Mucosa of descending colon (tissue), 3 donors: ENCODE results near the gene APH1A. TPM values are rescaled to one million over a fixed set of nuclear protein-coding genes. Genes with fewer than 3 reads are reported as not detected.
A peak's percentile ranks its signal among the peaks of the same experiment; 100 is the strongest.
"Not testable (repeated sequence)": the region's sequence is repeated elsewhere in the genome, so short reads cannot be mapped to it uniquely, and the experiment has no call there.

Experiments used
- ATAC-seq: fragments of 200-7000 bp; cut with Tn5 transposase; one replicate; pipeline ENCODE4 v1.9.1; 2020; ENCODE audit warnings: mild to moderate bottlenecking, moderate library complexity
- DNase-seq, 3 donors: peaks; one replicate each; pipeline ENCODE4 v3.0.0-alpha.2; 2020
- H3K36me3 ChIP-seq: fragments of 200-600 bp; one replicate; pipeline ENCODE4 v1.8.0; 2021; ENCODE audit warnings: low read depth, mild to moderate bottlenecking
- H3K4me1 ChIP-seq: fragments of 200-600 bp; one replicate; pipeline ENCODE4 v1.8.0; 2021; ENCODE audit warnings: low read depth, mild to moderate bottlenecking
- H3K4me3 ChIP-seq: fragments of 200-600 bp; one replicate; pipeline ENCODE4 v1.8.0; 2021; ENCODE audit warnings: mild to moderate bottlenecking
- H3K9me3 ChIP-seq: fragments of 200-600 bp; one replicate; pipeline ENCODE4 v1.8.0; 2021; ENCODE audit warnings: mild to moderate bottlenecking
- intact Hi-C, 2 donors: fragments of 100-400 bp; cut with DNase I in 1 of 2; cut with micrococcal nuclease in 1 of 2; formaldehyde crosslinking; loops; one replicate each; pipeline versions ENCODE4 v1.11.0 to v1.11.1; 2022; cut with DNase I, micrococcal nuclease
- total RNA-seq, 3 donors: library from RNA; stranded (reverse); fragmentation: NEBNext Ultra II Directional in 2 of 3; extraction: Animal tissue kit (Norgen Biotek cat#: 25700) in 2 of 3; gene quantifications; one replicate each; pipeline versions ENCODE4 v1.2.1 to v1.2.4, GENCODE V29; 2021 to 2023
- TF ChIP-seq, protein P1 (sequence below): fragments of 200-600 bp; IDR thresholded peaks from one replicate; pipeline ENCODE4 v1.8.0; 2022; ENCODE audit warnings: antibody characterized with exemption, mild to moderate bottlenecking
- donor health status: DM: no; HTN: no; CAD: no; lungs with moderate emphysema.
- donor health status: DM: no; HTN: no; CAD: no.
- donor health status: DM: no; HTN: yes; CAD: no.

The APH1A gene
- total RNA-seq, 3 donors from 2014 or later: 128 to 212 (median 188) TPM

DNA sequence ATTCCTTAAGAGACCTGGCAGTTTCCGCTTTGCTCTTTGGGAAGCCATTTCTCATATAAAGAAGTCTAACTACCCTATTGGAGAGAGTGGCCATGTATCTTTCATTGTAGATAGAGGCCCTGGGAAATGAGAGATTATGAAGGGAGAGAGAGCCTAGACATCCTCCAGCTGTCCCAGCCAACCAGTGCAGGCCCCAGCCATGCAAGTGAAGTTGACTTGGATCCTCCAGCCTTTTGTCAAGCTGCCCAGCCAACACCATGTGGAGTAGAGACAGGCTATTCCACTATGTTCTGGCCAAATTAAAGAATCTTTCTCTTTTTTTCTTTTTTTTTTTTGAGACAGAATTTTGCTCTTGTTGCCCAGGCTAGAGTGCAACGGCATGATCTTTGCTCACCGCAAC is 25.8 kb downstream of the APH1A start:
- DNase-seq: no peak
- H3K9me3 ChIP-seq: no peaks in the 10 kb centered on the region
- H3K4me3 ChIP-seq: no peak overlapping the region
- intact Hi-C loops: no loop called here
- ATAC-seq: no peak
- H3K4me1 ChIP-seq: no peaks in the 10 kb centered on the region
- TF ChIP-seq, protein P1, sequence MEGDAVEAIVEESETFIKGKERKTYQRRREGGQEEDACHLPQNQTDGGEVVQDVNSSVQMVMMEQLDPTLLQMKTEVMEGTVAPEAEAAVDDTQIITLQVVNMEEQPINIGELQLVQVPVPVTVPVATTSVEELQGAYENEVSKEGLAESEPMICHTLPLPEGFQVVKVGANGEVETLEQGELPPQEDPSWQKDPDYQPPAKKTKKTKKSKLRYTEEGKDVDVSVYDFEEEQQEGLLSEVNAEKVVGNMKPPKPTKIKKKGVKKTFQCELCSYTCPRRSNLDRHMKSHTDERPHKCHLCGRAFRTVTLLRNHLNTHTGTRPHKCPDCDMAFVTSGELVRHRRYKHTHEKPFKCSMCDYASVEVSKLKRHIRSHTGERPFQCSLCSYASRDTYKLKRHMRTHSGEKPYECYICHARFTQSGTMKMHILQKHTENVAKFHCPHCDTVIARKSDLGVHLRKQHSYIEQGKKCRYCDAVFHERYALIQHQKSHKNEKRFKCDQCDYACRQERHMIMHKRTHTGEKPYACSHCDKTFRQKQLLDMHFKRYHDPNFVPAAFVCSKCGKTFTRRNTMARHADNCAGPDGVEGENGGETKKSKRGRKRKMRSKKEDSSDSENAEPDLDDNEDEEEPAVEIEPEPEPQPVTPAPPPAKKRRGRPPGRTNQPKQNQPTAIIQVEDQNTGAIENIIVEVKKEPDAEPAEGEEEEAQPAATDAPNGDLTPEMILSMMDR: no peak
- H3K36me3 ChIP-seq: no peaks in the 10 kb centered on the region

DNA sequence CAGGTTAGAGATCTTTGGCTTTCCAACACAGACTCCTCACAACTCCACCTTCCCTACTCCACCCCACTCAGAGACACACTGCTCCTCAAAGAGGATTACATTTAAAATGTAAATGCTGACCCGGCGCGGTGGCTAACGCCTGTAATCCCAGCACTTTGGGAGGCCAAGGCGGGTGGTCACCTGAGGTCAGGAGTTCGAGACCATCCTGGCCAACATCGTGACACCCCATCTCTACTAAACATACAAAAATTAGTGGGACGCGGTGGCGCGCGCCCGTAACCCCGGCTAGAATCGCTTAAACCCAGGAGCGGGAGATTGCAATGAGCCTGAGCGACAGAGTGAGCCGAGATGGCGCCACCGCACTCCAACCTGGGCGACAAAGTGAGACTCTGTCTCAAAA is 31.1 kb downstream of the APH1A start:
- DNase-seq (no peak), ATAC-seq (no peak)
- intact Hi-C loops: no loop called here
- peaks cover 14% of the 10 kb centered on the region for H3K4me1 ChIP-seq
- TF ChIP-seq, protein P1: no peak
- no peaks in the 10 kb centered on the region for H3K9me3 ChIP-seq
- H3K36me3 ChIP-seq: no peaks in the 10 kb centered on the region
- no peak overlapping the region for H3K4me3 ChIP-seq

DNA sequence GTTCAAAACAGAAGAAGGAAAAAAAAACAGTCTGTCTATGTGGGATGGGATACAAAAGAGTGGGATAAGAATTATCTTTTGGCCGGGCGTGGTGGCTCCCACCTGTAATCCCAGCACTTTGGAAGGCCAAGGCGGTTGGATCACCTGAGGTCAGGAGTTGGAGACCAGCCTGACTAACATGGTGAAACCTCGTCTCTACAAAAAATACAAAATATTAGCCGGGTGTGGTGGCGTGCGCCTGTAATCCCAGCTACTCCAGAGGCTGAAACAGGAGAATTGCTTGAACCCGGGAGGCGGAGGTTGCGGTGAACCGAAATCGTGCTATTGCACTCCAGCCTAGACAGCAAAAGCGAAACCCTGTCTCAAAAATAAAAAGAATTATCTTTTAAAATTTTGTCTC is 31.6 kb downstream of the APH1A start:
- H3K4me3 ChIP-seq, ATAC-seq, H3K9me3 ChIP-seq, intact Hi-C loops, DNase-seq, H3K36me3 ChIP-seq: not testable (repeated sequence)
- H3K4me1 ChIP-seq: peaks cover 14% of the 10 kb centered on the region

DNA sequence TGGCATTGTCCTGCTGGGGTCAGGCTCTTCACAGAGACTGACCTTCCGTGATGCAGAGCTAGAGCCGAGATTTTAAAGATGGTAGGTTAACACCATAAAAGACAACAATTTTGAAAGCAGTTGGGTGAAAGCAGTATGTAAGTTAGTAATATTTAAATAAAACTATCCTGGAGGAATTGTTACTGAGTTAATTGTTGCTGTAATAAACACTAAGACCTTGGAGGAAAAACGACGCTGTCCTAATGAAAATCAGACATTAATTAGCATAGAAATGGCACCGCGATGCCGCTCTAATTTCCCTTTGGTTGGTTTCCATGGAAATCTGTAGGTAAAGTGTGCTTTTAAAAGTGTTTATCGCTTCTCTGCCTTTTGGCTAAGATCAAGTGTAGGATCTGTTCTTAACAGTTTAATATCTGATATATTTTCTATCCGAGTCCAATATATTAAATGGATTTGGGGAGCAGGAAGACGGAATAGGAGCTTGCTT is 32.2 kb downstream of the APH1A start:
- no peak overlapping the region for H3K4me3 ChIP-seq
- TF ChIP-seq, protein P1: no peak
- DNase-seq (no peak), ATAC-seq (no peak)
- H3K9me3 ChIP-seq: no peaks in the 10 kb centered on the region
- intact Hi-C loops: no loop called here
- no peaks in the 10 kb centered on the region for H3K36me3 ChIP-seq
- peaks cover 14% of the 10 kb centered on the region for H3K4me1 ChIP-seq

DNA sequence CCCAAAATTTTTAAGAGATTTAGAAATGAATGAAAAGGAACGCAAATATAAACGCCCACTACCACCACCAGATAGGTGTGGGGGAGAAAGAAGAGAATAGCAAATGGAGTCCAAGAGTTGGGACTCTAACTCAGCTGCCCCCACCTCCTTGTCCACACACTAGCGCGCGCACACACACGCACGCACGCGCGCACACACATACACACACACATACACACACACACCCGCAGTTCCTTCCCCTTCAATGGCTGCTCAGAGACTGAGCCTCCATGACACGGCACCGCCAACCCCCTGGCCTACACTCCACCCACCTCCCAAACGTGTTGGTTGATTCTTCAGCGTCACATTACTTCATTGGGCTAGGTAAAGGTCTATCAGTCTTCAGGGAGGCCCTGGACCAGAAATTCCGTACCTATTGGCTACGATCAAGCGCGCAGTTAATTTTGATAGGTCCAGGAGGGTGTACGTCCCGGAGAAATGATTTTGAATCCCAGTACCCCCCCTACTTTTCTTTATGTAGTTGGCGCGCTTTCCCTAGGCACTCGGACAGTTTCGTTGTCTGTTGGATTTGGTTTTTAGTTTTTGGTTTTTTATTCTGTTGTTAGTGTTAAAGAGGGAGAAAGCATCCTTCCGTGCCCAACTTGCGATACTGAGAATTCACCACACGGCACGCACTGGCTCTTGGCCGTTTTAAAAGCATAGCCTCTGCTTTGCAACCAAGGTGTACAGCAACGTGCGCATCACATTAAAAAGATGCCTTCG is 32.8 kb downstream of the APH1A start, which contains the start of gene ANP32E:
Gene ANP32E, minus strand, starts transcription at position 261 of the 762 bp plus-strand sequence. CDS start 326 bp downstream, outside the sequence.
- Histone ChIP-seq H3K36me3 (no peaks in the 10 kb centered on the region), H3K4me3 (peak within 1 kb of the TSS; percentile 65), H3K9me3 (no peaks in the 10 kb centered on the region), H3K4me1 (peaks cover 14% of the 10 kb centered on the region)
- intact Hi-C loops: no loop called here
- DNase-seq (peak; percentile 93 to 96 (median 96)), ATAC-seq (peak; percentile 96)
- TF ChIP-seq, protein P1: no peak

DNA sequence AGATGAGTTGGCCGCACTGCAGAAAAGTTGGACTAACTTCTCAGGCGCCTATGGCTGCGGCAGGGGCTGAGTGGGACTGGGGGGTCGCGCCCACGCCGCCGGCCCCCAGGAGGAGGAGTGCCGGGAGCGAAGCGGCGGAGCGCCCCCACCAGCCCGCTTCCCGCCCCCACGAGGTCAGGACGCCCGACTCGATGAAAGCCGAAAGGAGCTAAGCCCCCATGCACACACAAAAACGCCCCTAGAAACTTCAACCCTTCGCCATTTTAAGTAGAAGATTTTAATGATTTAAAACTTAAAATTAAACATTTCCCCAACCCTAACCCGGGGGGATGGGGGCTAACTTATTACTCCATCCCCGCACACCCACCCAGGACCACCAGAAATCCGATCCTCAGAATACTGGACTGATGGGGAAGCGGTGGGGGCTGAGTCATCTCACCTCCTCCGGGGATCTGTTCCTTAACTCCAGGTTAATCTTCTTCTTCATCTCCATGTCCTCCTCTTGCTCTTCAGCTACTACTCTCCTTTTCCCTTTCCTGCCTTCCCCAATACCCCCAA is 33.4 kb downstream of the APH1A start:
- Histone ChIP-seq H3K36me3 (no peaks in the 10 kb centered on the region), H3K9me3 (no peaks in the 10 kb centered on the region), H3K4me1 (peaks cover 14% of the 10 kb centered on the region), H3K4me3 (peak overlapping the region; percentile 65)
- TF ChIP-seq, protein P1: no peak
- ATAC-seq (peak; percentile 9), DNase-seq (peak; percentile 45 to 64 (median 58))
- intact Hi-C loops: no loop called here
